ENCODE data around the gene CDH23.

The CDH23 gene

DNA sequence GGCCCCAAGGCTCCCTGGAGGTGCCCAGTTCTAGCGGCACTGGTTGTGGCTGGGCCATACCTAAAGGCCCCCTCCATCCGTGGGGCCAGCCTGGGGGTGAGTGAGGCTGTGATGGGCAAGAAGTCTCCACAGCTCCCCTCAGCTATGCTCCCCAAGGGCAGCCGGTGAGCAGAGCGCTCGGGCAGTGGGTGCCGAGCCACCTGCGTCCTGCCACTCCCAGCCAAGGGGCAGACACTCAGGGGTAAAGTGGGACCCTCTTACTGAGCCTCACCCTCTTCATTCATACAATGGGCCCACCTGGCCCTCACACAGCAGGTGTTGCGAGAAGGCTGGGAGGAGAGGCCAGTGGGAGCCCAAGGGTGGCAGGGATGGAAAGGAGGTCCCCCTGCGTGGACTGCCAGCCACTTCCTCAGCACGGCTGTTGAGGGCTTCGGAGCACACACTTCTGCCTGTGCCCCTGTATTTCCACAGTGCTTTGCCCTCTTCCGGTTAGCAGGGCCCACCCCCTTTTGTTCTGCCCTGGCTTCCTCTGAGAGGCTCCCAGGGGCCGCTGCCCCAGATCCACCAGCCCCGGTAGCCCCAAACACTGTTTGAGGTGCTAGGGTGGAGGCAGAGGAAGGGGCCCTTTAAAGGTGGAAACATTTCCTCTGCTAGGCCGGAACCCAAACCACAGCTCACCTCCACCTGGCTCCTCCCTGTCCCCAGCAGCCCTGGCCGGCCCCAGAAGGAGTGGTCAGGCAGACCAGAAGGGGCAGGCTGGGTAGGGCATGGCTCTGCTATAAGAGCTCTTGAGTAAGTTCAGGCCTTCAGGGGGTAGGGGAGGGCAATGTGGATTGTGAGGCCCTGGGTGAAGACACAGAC, 339.2 kb downstream of the CDH23 start:
- DNase-seq = peak; percentile 62

DNA sequence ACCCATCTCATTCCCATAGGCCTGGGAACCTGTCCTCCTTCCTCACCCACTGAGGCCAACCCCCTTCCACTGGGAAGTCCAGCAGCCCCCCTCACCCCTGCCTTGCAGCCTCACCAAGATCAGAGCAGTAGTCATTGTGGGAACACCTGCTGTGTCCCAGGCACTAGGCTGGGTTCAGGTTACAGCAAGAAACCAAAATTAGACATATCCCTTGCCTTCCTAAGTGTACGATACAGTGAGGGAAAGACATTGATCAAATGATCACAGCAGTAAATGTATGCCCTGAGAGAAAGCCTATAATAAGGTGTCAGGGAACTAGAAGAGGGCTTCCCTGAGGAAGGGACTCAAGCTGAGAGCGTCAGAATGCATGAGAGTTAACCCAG, 339.8 kb downstream of the CDH23 start:
- no peak for DNase-seq

DNA sequence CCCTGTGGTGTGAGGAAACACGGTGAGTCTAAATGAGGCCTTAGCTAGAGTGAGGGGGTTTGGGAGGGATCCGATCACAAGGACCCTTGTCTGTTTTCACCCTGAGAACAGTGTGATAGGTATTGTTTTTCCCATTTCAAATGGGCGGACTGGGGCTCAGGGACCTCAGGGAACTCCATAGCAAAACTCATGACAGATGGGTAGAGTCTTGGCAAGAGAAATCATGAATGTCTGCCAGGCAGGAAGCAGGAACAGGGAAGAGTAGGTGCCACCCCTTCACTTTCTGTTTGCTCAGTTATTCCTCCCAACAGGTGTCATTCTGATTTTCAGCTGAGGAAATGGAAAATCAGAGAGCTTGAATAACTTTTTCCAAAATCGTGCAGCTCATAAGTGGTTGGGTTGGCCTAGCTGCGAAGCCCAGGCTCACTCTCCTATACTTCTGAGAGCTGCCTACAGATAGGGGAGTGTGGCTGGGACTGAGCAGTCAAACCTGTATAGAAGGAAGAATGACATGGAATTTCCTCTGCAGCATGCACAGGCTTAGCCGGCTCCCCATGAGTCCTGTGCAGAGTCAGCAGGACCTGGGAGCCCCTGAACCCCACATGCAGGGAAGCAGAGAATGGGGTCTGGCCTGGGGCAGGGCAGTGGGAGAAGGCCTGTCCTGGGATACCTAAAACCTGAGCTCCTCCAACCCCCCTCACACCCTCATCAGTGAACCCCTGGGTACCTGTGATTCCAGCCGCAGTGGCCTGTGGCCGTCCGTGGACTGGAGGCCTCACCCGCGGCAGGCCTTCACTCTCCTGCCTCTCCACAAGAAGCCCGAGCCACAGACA, 340.5 kb downstream of the CDH23 start:
- no peak for DNase-seq

DNA sequence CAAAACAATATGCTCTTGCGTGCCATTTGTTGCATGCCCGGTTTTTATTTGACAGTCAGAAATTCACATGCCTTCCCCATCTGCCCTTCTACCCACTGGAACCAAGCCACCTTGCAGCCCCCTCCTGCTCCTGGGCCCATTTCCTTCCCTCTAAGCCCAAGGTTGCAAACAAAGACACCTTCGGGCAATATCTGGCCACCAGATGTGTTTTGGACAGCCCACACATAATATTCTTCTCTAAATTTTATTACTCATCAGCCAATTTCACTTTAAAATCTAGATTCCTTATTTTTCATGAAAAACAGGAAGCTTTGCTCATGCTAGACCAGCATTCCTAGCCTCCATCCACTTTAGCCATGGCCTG, 341.1 kb downstream of the CDH23 start:
- no peak for DNase-seq

DNA sequence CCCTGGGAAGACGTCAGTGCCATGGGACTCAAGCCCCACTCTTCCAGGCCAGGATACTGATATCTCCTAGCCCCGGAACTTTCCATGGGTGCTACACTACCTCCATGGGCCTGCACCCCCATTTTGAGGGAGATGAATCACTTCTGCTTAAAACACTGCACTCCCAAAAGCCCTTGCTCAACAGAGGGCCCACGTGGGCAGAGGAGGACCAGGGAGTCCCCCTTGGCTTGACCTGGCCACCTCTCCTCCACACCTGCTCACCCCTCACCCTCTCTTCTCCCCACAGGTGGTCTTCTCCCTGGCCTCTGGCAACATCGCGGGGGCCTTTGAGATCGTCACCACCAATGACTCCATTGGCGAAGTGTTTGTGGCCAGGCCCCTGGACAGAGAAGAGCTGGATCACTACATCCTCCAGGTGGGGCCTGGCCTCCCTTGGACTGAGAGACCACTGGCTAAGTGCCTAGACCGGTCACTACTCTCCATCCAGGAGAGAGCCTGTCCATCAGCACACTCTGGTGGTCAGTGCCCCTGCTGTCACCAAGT, 342.7 kb downstream of the CDH23 start:
- DNase-seq = no peak

DNA sequence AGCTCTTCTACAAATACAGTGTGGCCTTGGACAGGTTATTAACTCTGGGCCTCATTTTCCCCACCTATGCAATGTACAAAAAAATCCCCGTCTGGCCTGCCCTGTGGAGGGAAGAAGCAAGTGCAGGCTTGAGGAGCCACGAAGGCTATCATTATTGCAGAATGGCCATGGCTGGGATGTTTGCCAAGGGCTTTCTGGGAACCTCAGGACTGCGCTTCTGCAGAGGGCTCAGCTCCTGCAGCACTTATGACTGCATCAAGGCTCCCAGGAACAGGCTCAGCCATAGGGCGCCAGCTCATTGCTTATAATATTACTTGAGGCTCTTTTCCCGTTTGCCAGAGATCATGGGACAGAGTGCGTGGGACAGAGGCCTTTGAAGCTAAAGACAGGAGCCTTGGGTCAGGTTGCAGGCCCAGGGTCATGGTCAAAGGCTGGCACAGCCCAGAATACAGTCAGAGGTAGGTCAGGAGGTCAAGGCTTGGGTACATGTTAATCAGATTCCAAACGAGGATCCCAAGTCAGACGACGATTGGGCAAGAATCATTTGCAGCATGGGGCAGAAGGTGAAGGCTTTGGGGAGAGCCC, 343.4 kb downstream of the CDH23 start:
- DNase-seq = no peak

DNA sequence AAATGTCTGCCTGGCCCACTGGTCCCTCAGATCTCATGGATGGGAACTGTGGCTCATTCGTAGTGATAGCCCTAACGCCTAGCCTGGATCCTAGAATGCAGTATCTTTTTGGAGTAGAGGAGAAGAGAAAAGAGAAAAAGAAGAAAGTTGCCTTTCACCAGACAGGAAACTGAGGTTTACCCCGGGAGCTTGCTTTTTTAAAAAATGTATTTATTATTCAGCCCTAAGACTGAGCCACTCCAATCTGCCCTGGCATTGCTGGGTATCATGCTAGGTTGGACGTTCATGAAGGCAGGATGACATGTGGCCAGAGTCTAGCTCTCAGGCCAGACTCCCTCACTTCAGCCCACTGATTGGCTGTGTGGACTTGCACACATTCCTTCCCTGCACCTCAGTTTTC, 344.3 kb downstream of the CDH23 start:
- DNase-seq = no peak

DNA sequence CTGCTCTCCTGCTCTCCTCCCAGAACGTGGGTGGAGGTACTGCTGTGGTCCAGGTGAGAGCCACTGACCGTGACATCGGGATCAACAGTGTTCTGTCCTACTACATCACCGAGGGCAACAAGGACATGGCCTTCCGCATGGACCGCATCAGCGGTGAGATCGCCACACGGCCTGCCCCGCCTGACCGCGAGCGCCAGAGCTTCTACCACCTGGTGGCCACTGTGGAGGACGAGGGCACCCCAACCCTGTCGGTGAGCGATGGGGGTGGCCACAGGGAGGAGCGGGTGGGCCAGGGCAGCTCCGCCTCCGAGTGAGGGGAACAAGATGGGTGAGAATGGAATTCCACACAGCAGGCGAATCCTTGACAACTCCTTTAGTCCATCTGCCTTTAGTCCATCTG, 345.0 kb downstream of the CDH23 start:
- no peak for DNase-seq

DNA sequence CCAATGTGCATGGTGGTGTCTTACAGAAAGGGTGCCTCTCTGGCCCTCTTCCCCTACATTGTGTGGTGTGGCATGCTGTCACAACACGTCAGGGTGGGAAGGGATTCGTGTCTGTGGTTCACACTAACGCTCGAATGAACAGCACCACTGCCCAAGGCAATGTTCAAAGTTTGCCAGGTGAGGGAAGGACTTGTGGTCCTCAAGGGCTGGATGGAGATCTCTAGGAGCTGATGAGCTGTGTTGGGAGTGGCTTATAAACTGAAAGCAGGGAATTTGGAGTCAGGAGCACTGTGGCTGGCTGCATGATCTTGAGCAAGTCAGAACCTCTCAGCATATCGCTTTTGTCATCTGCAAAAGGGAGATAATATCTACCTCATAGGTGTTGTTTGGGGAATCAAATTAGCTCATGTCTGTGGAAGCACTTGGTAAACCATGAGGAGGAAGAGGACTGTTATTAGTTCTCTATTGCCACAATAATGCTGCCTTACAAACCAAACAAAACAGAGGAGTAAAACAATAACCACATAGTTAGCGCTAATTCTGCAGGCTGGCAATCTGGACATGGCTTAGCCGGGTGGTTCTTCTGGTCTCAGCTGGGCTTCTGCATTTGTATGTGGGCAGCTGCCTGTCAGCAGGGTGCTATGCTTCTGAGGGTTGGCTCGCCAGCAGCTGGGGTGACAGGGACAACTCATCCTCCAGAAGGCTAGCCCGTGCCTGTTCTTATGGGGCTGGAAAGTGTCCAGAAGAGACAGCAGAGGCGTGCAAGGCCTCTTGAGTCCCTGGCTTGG, 345.8 kb downstream of the CDH23 start:
- DNase-seq = no peak

DNA sequence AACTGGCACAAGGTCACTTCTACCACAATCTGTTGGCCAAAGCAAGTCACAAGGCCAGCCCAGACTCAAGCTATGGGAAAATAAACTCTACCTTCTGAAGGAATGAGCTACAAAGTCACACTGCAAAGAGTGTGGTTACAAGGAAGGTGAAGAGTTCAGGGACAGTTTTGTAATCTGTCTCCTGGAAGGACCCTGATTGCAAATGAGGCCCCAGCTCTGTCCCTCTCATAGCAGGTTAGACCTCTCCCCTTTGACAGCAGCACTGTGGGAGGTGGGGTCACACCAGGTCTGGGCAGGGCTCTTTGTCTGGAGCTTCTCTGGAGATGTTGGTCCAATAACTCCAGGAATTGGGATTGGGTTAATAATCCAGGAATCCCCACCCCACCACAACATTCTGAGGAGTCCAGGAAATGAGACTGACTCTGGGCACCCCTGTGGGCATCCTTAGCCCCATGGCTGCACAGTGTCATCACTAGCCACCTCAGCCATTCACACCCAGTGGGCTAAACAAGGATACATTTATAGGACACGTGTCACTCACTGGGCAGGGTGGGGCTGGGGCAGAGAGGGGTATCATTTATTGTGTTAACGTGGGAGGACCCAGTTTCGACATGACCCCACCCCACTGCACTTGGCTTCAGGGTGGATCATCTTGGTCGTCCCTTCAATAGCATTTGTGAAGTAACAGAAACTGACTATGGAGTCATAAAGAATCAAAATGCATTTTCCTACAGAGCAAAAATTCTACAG, 346.5 kb downstream of the CDH23 start:
- no peak for DNase-seq

DNA sequence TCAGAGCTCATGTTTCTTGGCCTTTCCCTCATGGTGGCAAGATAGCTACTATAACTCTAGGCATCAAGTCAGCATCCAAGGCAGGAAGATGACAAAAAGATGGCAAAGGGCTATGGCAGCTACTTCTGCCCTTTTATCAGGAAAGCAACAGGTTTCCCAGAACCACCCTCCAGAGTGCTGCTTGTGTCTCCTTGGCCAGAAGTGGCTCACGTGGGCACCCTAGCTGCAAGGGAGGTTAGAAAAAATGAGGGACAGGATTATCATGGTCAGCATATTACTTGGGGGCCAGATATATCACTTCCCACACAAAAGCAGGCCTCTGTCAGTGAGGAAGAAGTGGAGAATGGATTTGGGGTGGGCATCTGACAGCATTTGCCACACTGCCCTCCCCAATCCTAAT, 347.1 kb downstream of the CDH23 start:
- DNase-seq = no peak

DNA sequence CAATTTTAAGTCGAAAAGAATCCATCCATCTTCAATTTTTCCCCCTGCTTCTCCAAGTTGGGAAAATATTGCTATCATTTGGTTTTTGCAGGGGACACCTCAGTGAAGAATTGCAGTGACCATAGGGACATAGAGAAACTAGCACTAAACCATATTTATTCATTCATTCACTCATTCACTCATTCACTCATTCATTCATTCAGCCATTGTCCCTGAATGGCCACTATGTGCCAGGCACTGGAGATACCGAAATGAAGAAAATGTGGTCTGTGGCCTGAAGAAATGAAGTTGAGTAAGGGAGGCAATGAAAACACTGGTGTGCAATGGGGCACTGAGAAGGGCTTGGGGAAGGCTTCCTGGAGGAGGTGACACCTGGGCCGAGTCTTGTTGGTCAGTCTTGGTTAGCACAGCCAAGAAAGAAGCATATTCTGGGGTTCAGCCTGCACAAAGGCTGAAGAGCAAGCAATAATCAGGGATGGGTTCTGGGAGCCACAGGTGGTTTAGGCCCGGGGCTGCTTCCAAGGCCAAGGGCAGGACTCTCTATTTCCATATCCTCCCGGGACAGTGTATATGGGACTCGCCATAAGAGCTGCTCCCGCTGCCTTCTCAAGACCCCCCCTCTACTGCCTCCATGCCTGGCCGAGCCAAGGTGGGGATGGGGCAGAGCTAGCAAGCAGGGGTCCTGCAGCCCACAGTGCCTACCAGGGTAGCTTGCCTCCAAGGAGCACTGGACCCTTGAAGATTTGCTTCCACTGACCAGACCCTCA, 348.4 kb downstream of the CDH23 start:
- no peak for DNase-seq

DNA sequence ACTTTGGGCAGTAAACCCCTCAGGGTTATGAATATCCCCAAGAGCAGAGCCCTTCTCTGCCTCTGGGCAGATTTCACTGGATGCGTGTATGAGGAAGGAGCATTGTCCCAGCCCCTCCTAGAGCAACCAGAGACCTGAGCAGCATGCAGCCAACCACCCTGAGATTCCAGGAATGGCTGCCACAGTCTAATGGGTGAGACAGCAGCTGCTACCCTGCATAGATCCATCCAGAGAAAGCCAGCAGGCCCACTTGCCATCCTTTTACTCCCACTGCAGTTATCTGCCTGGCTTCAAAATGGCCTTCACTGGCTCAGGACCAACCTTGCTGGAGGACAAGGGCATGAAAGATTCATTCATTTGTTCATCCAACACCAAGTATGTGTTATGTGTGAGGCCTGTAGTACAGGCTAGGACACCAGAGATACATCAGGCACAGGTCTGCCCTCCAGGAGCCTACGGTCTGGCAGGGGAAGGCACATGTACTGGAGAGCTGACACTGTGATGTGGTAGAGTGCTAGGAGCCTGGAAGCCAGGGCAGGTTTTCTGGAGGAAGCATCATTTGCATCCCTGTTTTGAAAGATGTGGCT, 349.0 kb downstream of the CDH23 start:
- DNase-seq = no peak

DNA sequence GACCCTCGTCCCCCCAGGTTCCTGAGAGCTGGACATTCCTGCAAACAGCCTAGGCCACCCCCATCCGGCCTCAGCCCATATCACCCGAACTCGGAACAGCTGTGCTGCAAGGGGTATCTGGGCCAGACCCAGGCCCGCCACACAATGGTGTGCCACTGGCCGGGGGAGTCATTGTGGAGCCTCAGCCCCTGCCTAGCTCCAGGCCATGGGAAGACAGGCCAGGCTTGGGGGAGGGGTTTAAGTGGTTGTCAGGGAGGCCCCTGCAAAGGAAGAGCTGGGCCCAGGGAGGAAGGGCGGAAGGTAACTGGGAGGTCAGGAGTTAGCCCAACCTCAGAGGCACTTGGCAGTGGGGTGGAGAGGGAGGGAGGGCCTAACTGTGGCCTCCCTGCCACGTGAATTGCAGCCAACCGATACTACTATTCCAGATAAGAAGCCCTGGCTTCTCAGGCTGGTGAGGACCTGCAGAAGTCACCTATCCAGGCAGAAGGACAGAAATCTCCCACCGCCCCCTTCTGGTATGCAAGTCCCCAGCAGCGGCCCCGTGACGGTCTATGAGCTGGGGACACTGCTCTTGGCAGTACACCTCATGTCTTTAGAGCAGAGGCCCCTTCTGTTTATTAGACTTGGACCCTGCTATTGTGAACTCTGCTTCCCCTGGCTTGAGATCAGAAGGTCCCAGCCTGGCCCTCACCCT, 349.8 kb downstream of the CDH23 start:
- no peak for DNase-seq

DNA sequence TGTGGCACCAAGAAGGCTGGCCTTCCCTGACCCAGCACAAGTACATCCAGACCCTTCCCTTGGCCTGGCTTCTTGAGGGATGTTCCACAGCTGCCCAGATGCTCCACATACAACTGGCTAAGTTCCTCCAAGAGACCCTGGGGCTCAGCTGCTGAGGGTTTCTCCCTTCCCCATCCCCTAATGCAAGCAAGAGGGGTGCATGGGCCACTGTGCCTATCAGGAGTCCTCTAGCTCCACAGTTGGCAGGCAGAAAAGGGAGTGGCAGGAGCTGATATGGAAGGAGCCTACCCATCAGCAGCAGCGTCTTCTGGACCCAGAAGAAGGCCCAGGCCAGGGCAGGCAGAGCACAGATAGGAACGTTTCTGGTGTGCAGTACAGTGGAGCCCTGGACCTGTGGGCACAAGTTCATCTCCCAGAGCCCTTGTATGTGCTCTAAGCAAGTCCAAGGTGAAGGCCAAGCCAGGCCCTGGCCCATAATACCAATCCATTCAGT, 350.4 kb downstream of the CDH23 start:
- no peak for DNase-seq

DNA sequence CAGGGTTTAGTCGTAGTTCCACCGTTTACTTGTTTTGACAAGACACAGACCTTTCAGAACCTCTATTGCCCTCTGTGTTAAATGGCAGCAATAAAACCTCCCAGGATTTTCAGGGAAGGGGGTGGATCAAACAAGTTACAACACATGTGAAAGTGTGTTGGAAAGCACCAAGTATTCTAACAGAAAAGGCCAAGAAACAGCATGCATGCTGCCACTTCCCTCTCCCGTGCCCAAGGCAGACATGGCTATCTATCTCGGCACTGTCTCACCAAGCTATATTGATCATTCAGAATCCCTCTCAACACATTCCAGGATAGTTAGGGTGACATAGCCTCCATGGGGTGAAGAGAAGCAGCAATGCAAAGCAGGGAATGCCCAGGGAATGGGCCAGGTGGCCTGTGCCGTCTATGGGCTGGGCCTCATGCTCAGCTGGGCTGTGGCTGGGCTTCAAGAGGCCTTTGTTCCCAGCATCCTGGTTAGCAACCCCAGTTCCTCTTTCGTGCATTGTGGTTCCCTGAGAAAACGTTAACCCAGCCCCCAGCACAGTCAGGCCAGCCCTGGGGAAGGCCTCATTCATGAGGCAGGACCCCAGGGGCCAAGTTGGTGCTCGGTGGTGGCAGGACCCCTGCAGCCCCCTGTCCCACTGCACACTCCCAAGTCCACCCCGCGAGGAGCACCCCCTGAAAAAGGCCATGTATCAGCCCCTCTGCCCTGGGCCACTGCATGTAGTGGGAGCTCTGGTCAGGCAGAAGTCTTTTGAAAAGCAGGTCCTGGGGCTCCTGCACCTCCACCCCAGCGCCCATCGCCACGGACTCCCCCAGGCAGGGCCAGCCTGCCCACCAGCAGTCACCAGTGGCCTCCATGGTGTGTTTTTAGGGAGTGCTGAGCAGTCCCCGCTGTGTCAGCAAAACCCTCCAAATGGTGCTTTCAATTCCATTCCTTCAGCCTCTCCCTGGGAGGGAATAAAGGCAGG, 351.1 kb downstream of the CDH23 start:
- no peak for DNase-seq

DNA sequence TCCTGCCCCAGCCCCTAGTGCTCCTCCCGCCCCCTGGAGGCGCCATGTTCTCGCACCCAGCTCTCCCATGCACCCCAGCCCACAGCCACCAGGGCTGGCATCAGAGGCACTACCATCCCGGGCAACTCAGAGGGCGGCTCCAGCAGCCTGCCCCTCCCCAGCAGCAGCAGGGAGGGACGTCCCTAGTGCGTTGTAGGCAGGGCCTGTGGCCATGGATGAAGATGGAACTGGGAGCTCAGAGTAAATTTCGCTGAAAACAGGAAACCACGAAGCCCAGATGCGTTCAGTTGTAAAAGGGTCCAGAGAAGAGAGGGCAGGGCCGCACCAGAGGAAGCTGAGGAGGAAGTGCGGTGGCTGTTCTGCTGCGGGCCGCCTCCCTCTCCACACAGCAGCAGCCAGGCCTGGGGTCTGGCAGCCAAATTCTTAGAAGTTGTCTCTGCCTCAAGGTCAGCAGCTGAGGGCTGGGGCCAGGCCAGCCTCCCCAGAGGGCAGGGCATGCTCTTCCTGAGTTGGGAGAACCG, 352.0 kb downstream of the CDH23 start:
- DNase-seq = peak; percentile 94

DNA sequence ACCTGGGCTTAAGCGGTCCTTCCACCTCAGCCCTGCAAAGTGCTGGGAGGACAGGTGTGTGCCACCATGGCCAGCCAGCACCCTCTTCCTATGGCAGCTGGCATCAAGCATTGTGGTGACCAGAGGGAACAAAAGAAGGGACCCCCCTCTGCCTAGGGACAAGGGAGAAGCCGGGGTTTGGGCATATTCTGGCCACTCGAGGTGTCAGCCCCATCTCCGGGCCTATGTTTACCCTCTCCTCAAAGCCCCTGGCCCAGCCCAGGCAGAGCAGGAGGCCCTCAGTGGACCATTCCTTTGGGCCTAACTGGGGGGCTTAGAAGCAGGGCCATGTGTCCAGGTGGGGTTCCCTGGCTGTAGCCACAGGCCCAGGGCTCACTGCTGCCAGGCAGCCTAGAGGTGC, 352.7 kb downstream of the CDH23 start:
- DNase-seq = no peak
